A673 (cell line): Measurements from ENCODE around the gene FRY.

Experiments
- CTCF ChIP-seq: fragments of 300-800, 200-600 bp; sonication (generic); conservative IDR thresholded peaks from 2 replicates; pipeline ENCODE4 v1.5.1; 2017; ENCODE audit warnings: low read depth, mild to moderate bottlenecking, antibody characterized with exemption, low read length, moderate library complexity, mixed read lengths
- EZH2 ChIP-seq: fragments of 200-600 bp; sonication (generic); IDR thresholded peaks from 2 replicates; pipeline ENCODE4 v1.6.1; 2017; ENCODE audit warnings: borderline replicate concordance, low read depth, mild to moderate bottlenecking, mixed read lengths, antibody characterized with exemption, low read length; ENCODE audit not compliant: poor library complexity, severe bottlenecking

- no peak for TF ChIP-seq EZH2
- no peak for TF ChIP-seq CTCF
These were observed 43.9 kb upstream of the FRY start for GRCh38 chr13:31987535-31988170.
